Uterus (tissue), 4 donors: ENCODE measurements around the gene SH2D3C. TPM values are rescaled to one million over a fixed set of nuclear protein-coding genes. Genes with fewer than 3 reads are reported as not detected.

Experiments
- DNase-seq, 2 donors: peaks; one replicate each; pipeline ENCODE4 v3.0.0-alpha.2; 2019 to 2020
- H3K27ac ChIP-seq, 2 donors: fragments of 200-600 bp; sonication (generic); 1 replicate in 1 of 2; 2 replicates in 1 of 2; pipeline ENCODE4 v1.5.1; 2016 to 2018
- H3K27me3 ChIP-seq, 2 donors: fragments of 200-600 bp; sonication (generic); one replicate each; pipeline ENCODE4 v1.5.1; 2018 to 2019; ENCODE audit warnings: control low read depth in 1 of 2
- H3K36me3 ChIP-seq, 2 donors: fragments of 200-600 bp; sonication (generic); one replicate each; pipeline ENCODE4 v1.5.1; 2019; ENCODE audit warnings: control low read depth in 1 of 2
- H3K4me1 ChIP-seq, 2 donors: fragments of 200-600 bp; sonication (generic); one replicate each; pipeline ENCODE4 v1.5.1; 2018 to 2019; ENCODE audit warnings: control low read depth in 1 of 2
- H3K4me3 ChIP-seq, 2 donors: fragments of 200-600 bp; sonication (generic); 1 replicate in 1 of 2; 2 replicates in 1 of 2; pipeline ENCODE4 v1.5.1; 2018 to 2019; ENCODE audit warnings: mild to moderate bottlenecking in 1 of 2
- H3K9me3 ChIP-seq, 2 donors: fragments of 200-600 bp; sonication (generic); one replicate each; pipeline ENCODE4 v1.5.1; 2019; ENCODE audit warnings: control low read depth in 1 of 2
- POLR2A ChIP-seq, 2 donors: fragments of 450-650 bp; IDR thresholded peaks; one replicate each; pipeline ENCODE4 v1.6.1; 2016; ENCODE audit warnings: antibody characterized with exemption in 2 of 2, mild to moderate bottlenecking in 1 of 2, moderate library complexity in 1 of 2
- intact Hi-C: fragments of 100-400 bp; cut with DNase I; formaldehyde crosslinking; loops from one replicate; pipeline ENCODE4 v1.15.1; 2023; ENCODE audit warnings: low total_unique reads
- total RNA-seq, 4 donors: library from RNA; depleted of rRNA in 3 of 4; stranded (reverse); fragments of >200 nt in 3 of 4; gene quantifications; one replicate each; pipeline versions ENCODE4 v1.1.0 to v1.2.4, GENCODE V29; 2014 to 2023
- TF ChIP-seq, protein P1 (sequence below), 4 experiments: fragments of 200-600 bp in 2 of 4; fragments of 450-650 bp in 2 of 4; sonication (generic) in 2 of 4; IDR thresholded peaks; one replicate each; pipeline ENCODE4 v1.5.1; 2016 to 2019; ENCODE audit warnings: antibody characterized with exemption in 4 of 4, mild to moderate bottlenecking in 2 of 4, moderate library complexity in 1 of 4
- donor health status: DM: yes; HTN: yes; CAD: no.

Gene SH2D3C
- total RNA-seq, 4 donors from 2014 or later: 3.6 to 38.1 (median 19.8) TPM

DNA sequence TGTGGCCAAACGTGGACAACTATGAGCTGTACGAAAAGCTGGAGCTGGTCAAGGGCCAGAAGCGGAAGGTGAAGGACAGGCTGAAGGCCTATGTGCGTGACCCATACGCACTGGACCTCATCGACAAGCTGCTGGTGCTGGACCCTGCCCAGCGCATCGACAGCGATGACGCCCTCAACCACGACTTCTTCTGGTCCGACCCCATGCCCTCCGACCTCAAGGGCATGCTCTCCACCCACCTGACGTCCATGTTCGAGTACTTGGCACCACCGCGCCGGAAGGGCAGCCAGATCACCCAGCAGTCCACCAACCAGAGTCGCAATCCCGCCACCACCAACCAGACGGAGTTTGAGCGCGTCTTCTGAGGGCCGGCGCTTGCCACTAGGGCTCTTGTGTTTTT lies 10.7 kb upstream of the SH2D3C start:
- intact Hi-C loops: no loop called here
- H3K27ac ChIP-seq: no peak overlapping the region
- H3K4me1 ChIP-seq: peaks cover 0 to 14% of the 10 kb centered on the region in 2 donors
- H3K9me3 ChIP-seq: no peaks in the 10 kb centered on the region
- no peaks in the 10 kb centered on the region for H3K36me3 ChIP-seq
- no peak for DNase-seq
- no peak overlapping the region for H3K4me3 ChIP-seq
- no peaks in the 10 kb centered on the region for H3K27me3 ChIP-seq
- no peak for TF ChIP-seq POLR2A (IDR thresholded peaks at IDR 0.05)
- TF ChIP-seq, protein P1, sequence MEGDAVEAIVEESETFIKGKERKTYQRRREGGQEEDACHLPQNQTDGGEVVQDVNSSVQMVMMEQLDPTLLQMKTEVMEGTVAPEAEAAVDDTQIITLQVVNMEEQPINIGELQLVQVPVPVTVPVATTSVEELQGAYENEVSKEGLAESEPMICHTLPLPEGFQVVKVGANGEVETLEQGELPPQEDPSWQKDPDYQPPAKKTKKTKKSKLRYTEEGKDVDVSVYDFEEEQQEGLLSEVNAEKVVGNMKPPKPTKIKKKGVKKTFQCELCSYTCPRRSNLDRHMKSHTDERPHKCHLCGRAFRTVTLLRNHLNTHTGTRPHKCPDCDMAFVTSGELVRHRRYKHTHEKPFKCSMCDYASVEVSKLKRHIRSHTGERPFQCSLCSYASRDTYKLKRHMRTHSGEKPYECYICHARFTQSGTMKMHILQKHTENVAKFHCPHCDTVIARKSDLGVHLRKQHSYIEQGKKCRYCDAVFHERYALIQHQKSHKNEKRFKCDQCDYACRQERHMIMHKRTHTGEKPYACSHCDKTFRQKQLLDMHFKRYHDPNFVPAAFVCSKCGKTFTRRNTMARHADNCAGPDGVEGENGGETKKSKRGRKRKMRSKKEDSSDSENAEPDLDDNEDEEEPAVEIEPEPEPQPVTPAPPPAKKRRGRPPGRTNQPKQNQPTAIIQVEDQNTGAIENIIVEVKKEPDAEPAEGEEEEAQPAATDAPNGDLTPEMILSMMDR (IDR thresholded peaks at IDR 0.05): no peak

DNA sequence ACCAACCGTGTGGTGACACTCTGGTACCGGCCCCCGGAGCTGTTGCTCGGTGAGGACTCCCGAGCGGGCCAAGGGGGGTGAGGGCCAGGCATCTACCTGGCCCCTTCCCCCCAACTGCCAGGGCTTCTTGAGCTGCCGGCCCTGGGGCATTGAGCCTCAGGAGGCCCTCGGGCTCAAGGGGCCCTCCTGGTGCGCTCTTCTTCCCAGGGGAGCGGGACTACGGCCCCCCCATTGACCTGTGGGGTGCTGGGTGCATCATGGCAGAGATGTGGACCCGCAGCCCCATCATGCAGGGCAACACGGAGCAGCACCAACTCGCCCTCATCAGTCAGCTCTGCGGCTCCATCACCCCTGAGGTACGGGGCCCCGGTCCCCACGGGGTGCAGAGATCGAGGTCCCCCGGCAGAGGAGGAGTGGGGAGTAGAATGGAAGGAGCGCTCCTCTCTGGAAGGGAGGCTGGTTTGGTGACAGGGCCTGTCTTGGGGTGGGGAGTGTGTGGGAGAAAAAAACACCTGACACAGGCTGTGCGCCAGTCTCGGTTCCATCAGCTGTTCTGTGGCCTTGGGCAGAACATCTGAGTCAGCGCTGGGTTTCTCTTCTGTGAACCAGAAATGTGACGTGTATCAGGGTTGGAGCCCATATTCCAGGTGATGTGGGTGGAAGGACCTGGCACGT lies 10.0 kb upstream of the SH2D3C start:
- Histone ChIP-seq H3K4me3 (no peak overlapping the region), H3K27ac (no peak overlapping the region), H3K4me1 (peaks cover 0 to 11% of the 10 kb centered on the region in 2 donors), H3K9me3 (no peaks in the 10 kb centered on the region), H3K36me3 (no peaks in the 10 kb centered on the region), H3K27me3 (no peaks in the 10 kb centered on the region)
- no peak for DNase-seq
- intact Hi-C loops: no loop called here
- TF ChIP-seq, protein P1 (IDR thresholded peaks at IDR 0.05): no peak
- TF ChIP-seq POLR2A (IDR thresholded peaks at IDR 0.05): no peak

DNA sequence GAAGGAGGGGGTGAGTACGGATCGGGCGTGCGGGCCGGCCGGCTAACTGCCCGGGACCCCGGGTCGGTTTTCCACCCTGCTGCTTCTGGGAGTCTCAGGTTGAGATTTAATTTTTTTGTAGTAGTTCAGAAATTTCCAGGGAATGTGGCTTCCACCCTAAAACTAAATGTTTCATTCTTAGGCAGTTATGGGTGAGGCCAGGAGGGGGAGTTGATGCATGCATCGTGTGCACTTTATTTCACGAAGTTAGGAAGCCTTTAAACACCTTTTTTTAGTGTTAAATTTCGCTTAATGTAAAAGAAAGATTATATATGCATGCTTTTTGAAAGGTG lies 8.3 kb upstream of the SH2D3C start:
- no peak for DNase-seq
- Histone ChIP-seq H3K9me3 (no peaks in the 10 kb centered on the region), H3K4me1 (peaks cover 0 to 11% of the 10 kb centered on the region in 2 donors), H3K27me3 (no peaks in the 10 kb centered on the region), H3K4me3 (peak overlapping the region; percentile 89 to 93), H3K36me3 (no peaks in the 10 kb centered on the region), H3K27ac (peak overlapping the region; percentile 96 to 99)
- TF ChIP-seq POLR2A (IDR thresholded peaks at IDR 0.05): no peak
- TF ChIP-seq, protein P1 (IDR thresholded peaks at IDR 0.05): peak in 3 of 4 experiments; percentile 13 to 28 (median 24)
- intact Hi-C loops: no loop called here

DNA sequence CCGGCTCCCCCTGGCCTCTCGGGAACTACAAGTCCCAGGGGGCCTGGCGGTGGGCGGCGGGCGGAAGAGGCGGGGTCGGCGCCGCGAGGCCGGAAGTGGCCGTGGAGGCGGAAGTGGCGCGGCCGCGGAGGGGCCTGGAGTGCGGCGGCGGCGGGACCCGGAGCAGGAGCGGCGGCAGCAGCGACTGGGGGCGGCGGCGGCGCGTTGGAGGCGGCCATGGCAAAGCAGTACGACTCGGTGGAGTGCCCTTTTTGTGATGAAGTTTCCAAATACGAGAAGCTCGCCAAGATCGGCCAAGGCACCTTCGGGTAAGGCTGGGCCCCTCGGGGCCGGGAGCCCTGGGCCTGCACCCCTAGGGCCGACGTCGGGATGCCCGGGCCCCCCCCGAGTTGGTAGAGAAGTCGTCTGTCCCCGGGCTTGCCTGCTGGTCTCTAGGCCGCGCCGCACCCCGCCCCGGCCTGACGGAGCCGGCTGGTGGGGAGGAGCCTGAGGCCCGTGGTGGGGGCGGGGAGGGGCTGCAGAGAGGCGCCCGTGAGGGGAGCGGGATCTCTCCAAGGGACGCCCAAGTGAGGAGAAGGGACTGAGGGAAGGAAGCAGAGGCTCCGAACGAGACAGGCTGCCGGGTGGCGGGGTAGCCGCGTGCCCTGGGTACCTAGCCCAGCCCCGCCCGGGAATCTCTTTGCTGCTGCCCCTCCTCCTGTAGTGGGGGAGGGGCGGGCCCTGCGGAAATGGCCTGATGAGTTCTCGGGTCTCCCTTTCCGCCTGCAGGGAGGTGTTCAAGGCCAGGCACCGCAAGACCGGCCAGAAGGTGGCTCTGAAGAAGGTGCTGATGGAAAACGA lies 7.7 kb upstream of the SH2D3C start, which contains the start of gene CDK9:
Gene CDK9 (plus strand): TSS at position 102 of the 840 bp plus-strand sequence. CDS start 115 bp downstream, at position 217.
- H3K4me3 ChIP-seq: peak within 1 kb of the TSS; percentile 89 to 93
- no peaks in the 10 kb centered on the region for H3K27me3 ChIP-seq
- DNase-seq: peak; percentile 90 to 93
- peak; percentile 61 to 71 for TF ChIP-seq POLR2A (IDR thresholded peaks at IDR 0.05)
- TF ChIP-seq, protein P1 (IDR thresholded peaks at IDR 0.05): peak in 1 of 4 experiments; percentile 1
- H3K4me1 ChIP-seq: peaks cover 0 to 11% of the 10 kb centered on the region in 2 donors
- no peaks in the 10 kb centered on the region for H3K36me3 ChIP-seq
- H3K27ac ChIP-seq: peak within 1 kb of the TSS; percentile 96 to 99
- intact Hi-C loops: no loop called here
- no peaks in the 10 kb centered on the region for H3K9me3 ChIP-seq
